NCI-H2171 (cell line): Measurements from ENCODE around the gene FBXL5.

Source experiments
- DNase-seq: peaks from one replicate; lab custom pipeline; 2025; lab: John Stamatoyannopoulos, UW

Gene FBXL5

DNA sequence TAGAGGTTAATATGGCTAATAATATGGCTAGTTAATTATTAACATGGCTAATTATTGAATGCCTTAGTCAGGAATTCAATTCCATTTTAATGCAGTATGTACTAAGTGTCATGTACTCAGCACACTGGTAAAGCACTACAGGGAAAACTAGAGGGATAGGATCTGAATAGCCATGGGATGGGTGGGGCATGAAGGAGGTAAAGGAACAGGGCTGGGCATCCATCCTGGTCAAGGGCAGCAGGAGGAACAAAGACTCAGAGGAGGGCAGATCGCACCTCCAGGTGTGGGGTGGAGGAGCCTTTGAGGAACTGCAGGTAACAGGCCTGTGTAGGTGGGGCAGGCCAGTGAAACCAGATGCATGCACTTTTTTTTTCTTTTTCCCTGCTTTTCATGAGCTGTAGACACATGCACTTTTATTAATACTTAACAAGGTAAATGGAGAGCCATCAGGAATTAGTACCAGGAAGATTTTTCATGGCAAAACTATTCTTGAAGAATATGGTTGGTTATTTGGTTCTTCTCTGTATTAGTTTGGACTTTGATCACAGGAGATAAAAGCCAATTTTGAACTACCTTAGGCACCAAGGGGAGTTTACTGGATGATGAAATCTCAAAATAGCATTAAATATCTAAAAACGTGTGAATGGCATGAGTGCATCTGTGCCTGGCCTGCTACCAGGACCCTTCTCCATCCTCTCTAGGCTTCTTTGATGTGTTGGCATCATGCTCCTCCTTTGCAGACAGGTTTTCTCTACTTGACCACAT, 97.2 kb downstream of the FBXL5 start:
- DNase-seq = no peak

DNA sequence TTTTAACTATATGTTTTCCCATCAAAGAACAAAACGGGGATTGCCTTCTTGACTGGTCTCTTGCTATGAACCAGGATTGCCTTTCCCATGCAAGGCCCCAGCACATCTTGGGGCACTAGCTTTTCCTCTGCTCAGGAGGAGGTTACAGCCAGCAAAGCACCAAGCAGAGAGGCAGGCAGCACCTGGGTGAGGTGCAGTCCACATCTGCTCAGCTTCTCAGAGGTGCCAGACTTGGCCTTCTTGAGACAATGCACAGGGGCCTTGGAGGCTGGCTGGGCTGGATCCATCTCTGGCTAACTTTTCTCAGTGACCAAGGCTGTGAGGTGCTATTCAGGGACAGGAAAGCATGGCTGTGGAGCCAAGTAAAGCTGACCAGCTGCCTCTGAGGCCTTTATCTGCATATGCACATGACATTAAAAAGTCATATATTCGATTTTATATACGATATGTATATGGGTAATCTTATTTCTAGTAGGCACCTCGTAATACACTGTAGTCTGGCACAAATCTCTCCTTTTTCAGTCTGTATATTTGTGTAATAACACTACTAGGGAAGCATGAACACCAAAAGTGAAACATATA, 98.6 kb downstream of the FBXL5 start:
- no peak for DNase-seq
